ENCODE measurements around the gene C1QTNF5. TPM values are rescaled to one million over a fixed set of nuclear protein-coding genes. Genes with fewer than 3 reads are reported as not detected.

C1QTNF5 gene
- total and polyA plus RNA-seq, 7 experiments from 2014 or later, result not detected

- ChIA-PET POLR2A (interaction anchor here (0.7 to 2.0 kb wide), 6 partner anchors 10 to 268 kb away, joined by 3 to 5 read pairs (median 3); partner anchors contain the start of gene RNF26), CTCF (interaction anchor here (0.7 to 4.3 kb wide), 23 partner anchors 9 to 258 kb away, joined by 3 to 42 read pairs (median 6); partner anchors contain the start of genes CBL, HMBS and VPS11)
- no peaks in the 10 kb centered on the region for H3K9me3 ChIP-seq (ENCODE audit: control insufficient read depth in 2 of 3, low read length in 3 of 3)
- Mint-ChIP-seq H3K27ac (peak overlapping the region in 1 of 9 donors; percentile 52), H3K27me3 (peaks cover 0 to 16% (median 5%) of the 10 kb centered on the region in 5 donors), H3K36me3 (no peaks in the 10 kb centered on the region), H3K4me1 (peaks cover 11 to 27% (median 22%) of the 10 kb centered on the region in 7 donors), H3K9me3 (no peaks in the 10 kb centered on the region), H3K4me3 (no peak overlapping the region)
- no peaks in the 10 kb centered on the region for H3K27me3 ChIP-seq (ENCODE audit: control insufficient read depth in 2 of 2, insufficient read depth in 2 of 2, low read length in 2 of 2)
- no peak overlapping the region for H3K4me3 ChIP-seq (ENCODE audit: low read length)
- intact Hi-C loops (cut with micrococcal nuclease), result loop anchor here in 1 of 2 donors (5.0 kb wide), 1 partner anchor 307 kb away; the partner anchor contains the start of genes RPS25 and TRAPPC4
- no peaks in the 10 kb centered on the region for H3K4me1 ChIP-seq (ENCODE audit: control insufficient read depth in 2 of 2, insufficient read depth in 2 of 2, low read length in 2 of 2)
- DNase-seq (no peak), ATAC-seq (no peak)
- H3K36me3 ChIP-seq (ENCODE audit: control insufficient read depth in 2 of 3, insufficient read depth in 3 of 3, low read length in 3 of 3), result no peaks in the 10 kb centered on the region
- H3K27ac ChIP-seq (ENCODE audit: low read depth, low read length), result no peak overlapping the region
Observed at GRCh38 chr11:119324189-119324588, 16.5 kb downstream of the C1QTNF5 start.

GRCh38 chr11:119323532-119324033 lies 17.1 kb downstream of the C1QTNF5 start:
- intact Hi-C loops (cut with micrococcal nuclease), result loop anchor here (1.0 to 5.0 kb wide), 8 partner anchors 8 to 306 kb away; partner anchors contain the start of genes HYOU1 (in 1 of the 2), NLRX1 (in 1 of the 2), RPS25 (in 1 of the 2) and TRAPPC4 (in 1 of the 2)
- peaks cover 11 to 33% (median 26%) of the 10 kb centered on the region in 7 donors for H3K4me1 Mint-ChIP-seq
- no peaks in the 10 kb centered on the region for H3K36me3 Mint-ChIP-seq
- Histone ChIP-seq H3K36me3 (ENCODE audit: control insufficient read depth in 2 of 3, insufficient read depth in 3 of 3, low read length in 3 of 3) (no peaks in the 10 kb centered on the region), H3K4me1 (ENCODE audit: control insufficient read depth in 2 of 2, insufficient read depth in 2 of 2, low read length in 2 of 2) (no peaks in the 10 kb centered on the region), H3K27me3 (ENCODE audit: control insufficient read depth in 2 of 2, insufficient read depth in 2 of 2, low read length in 2 of 2) (no peaks in the 10 kb centered on the region), H3K27ac (ENCODE audit: low read depth, low read length) (no peak overlapping the region), H3K4me3 (ENCODE audit: low read length) (no peak overlapping the region), H3K9me3 (ENCODE audit: control insufficient read depth in 2 of 3, low read length in 3 of 3) (no peaks in the 10 kb centered on the region)
- ChIA-PET CTCF (interaction anchor here (0.6 to 4.3 kb wide), 29 partner anchors 8 to 257 kb away, joined by 3 to 42 read pairs (median 6); partner anchors contain the start of genes CBL, HMBS and VPS11), POLR2A (interaction anchor here (1.1 to 2.0 kb wide), 6 partner anchors 11 to 267 kb away, joined by 3 to 5 read pairs (median 4); partner anchors contain the start of gene RNF26)
- H3K27me3 Mint-ChIP-seq, result peaks cover 0 to 17% (median 11%) of the 10 kb centered on the region in 5 donors
- no peaks in the 10 kb centered on the region for H3K9me3 Mint-ChIP-seq
- peak overlapping the region in 2 of 9 donors; percentile 15 to 57 for H3K27ac Mint-ChIP-seq
- H3K4me3 Mint-ChIP-seq, result peak overlapping the region in 4 of 10 donors; percentile 10 to 54 (median 44)
- ATAC-seq (peak; percentile 50), DNase-seq (peak; percentile 61 to 82 (median 77))

GRCh38 chr11:119322921-119323531 lies 17.7 kb downstream of the C1QTNF5 start:
- H3K4me1 ChIP-seq (ENCODE audit: control insufficient read depth in 2 of 2, insufficient read depth in 2 of 2, low read length in 2 of 2), result no peaks in the 10 kb centered on the region
- Mint-ChIP-seq H3K27me3 (peaks cover 0 to 21% (median 12%) of the 10 kb centered on the region in 5 donors), H3K4me3 (peak overlapping the region in 3 of 10 donors; percentile 5 to 54 (median 10)), H3K27ac (peak overlapping the region in 1 of 9 donors; percentile 15), H3K4me1 (peaks cover 11 to 34% (median 26%) of the 10 kb centered on the region in 7 donors), H3K9me3 (no peaks in the 10 kb centered on the region), H3K36me3 (no peaks in the 10 kb centered on the region)
- ChIA-PET CTCF (interaction anchor here (0.6 to 4.3 kb wide), 26 partner anchors 8 to 255 kb away, joined by 3 to 42 read pairs (median 6); partner anchors contain the start of genes CBL and VPS11), POLR2A (interaction anchor here (1.2 to 2.0 kb wide), 3 partner anchors 16 to 267 kb away, joined by 3 to 5 read pairs (median 4); no protein-coding TSS in a partner anchor)
- H3K9me3 ChIP-seq (ENCODE audit: control insufficient read depth in 2 of 3, low read length in 3 of 3), result no peaks in the 10 kb centered on the region
- no peaks in the 10 kb centered on the region for H3K27me3 ChIP-seq (ENCODE audit: control insufficient read depth in 2 of 2, insufficient read depth in 2 of 2, low read length in 2 of 2)
- intact Hi-C loops (cut with micrococcal nuclease), result loop anchor here (1.0 to 5.0 kb wide), 8 partner anchors 8 to 306 kb away; partner anchors contain the start of genes HYOU1 (in 1 of the 2), NLRX1 (in 1 of the 2), RPS25 (in 1 of the 2) and TRAPPC4 (in 1 of the 2)
- no peaks in the 10 kb centered on the region for H3K36me3 ChIP-seq (ENCODE audit: control insufficient read depth in 2 of 3, insufficient read depth in 3 of 3, low read length in 3 of 3)
- DNase-seq (no peak), ATAC-seq (no peak)
- no peak overlapping the region for H3K4me3 ChIP-seq (ENCODE audit: low read length)
- H3K27ac ChIP-seq (ENCODE audit: low read depth, low read length), result no peak overlapping the region

- Histone ChIP-seq H3K36me3 (ENCODE audit: control insufficient read depth in 2 of 3, insufficient read depth in 3 of 3, low read length in 3 of 3) (no peaks in the 10 kb centered on the region), H3K4me3 (ENCODE audit: low read length) (no peak overlapping the region), H3K27ac (ENCODE audit: low read depth, low read length) (no peak overlapping the region), H3K27me3 (ENCODE audit: control insufficient read depth in 2 of 2, insufficient read depth in 2 of 2, low read length in 2 of 2) (no peaks in the 10 kb centered on the region), H3K4me1 (ENCODE audit: control insufficient read depth in 2 of 2, insufficient read depth in 2 of 2, low read length in 2 of 2) (no peaks in the 10 kb centered on the region), H3K9me3 (ENCODE audit: control insufficient read depth in 2 of 3, low read length in 3 of 3) (no peaks in the 10 kb centered on the region)
- POLR2A ChIA-PET, result interaction anchor here (0.5 to 2.2 kb wide), 5 partner anchors 17 to 231 kb away, joined by 3 to 19 read pairs (median 4); no protein-coding TSS in a partner anchor
- Mint-ChIP-seq H3K9me3 (no peaks in the 10 kb centered on the region), H3K36me3 (no peaks in the 10 kb centered on the region), H3K27me3 (peaks cover 5 to 27% (median 12%) of the 10 kb centered on the region in 5 donors), H3K4me3 (peak overlapping the region in 8 of 10 donors; percentile 1 to 89 (median 14)), H3K4me1 (peaks cover 11 to 34% (median 26%) of the 10 kb centered on the region in 7 donors), H3K27ac (peak overlapping the region in 1 of 9 donors; percentile 14)
- no peak for DNase-seq
- CTCF ChIA-PET, result interaction anchor here (0.6 to 4.3 kb wide), 14 partner anchors 8 to 255 kb away, joined by 3 to 42 read pairs (median 7); partner anchors contain the start of genes CBL and VPS11
- no peak for ATAC-seq
- intact Hi-C loops (cut with micrococcal nuclease), result loop anchor here in 1 of 2 donors (2.0 to 5.0 kb wide), 3 partner anchors 126 to 305 kb away; partner anchors contain the start of genes HYOU1, RPS25 and TRAPPC4
Observed at GRCh38 chr11:119322360-119322739, 18.3 kb downstream of the C1QTNF5 start.

GRCh38 chr11:119320776-119321524 lies 19.7 kb downstream of the C1QTNF5 start:
- ChIA-PET POLR2A (interaction anchor here (0.5 to 2.2 kb wide), 10 partner anchors 12 to 218 kb away, joined by 3 to 19 read pairs (median 4); partner anchors contain the start of gene RNF26), CTCF (interaction anchor here (0.6 to 4.3 kb wide), 12 partner anchors 12 to 476 kb away, joined by 3 to 42 read pairs (median 6); partner anchors contain the start of genes CBL and VPS11)
- peaks cover 2 to 7% of the 10 kb centered on the region in 2 donors for H3K4me1 ChIP-seq (ENCODE audit: control insufficient read depth in 2 of 2, insufficient read depth in 2 of 2, low read length in 2 of 2)
- H3K36me3 Mint-ChIP-seq, result no peaks in the 10 kb centered on the region
- intact Hi-C loops (cut with micrococcal nuclease), result loop anchor here (1.0 to 5.0 kb wide), 10 partner anchors 13 to 304 kb away; partner anchors contain the start of genes CBL (in 2 of the 2), RNF26 (in 2 of the 2), HINFP (in 1 of the 2) and NLRX1 (in 1 of the 2)
- H3K27ac Mint-ChIP-seq, result peak overlapping the region in 8 of 9 donors; percentile 32 to 88 (median 83)
- H3K9me3 Mint-ChIP-seq, result no peaks in the 10 kb centered on the region
- H3K4me1 Mint-ChIP-seq, result peaks cover 11 to 36% (median 27%) of the 10 kb centered on the region in 7 donors
- H3K9me3 ChIP-seq (ENCODE audit: control insufficient read depth in 2 of 3, low read length in 3 of 3), result no peaks in the 10 kb centered on the region
- peak; percentile 35 to 69 (median 55) for DNase-seq
- H3K36me3 ChIP-seq (ENCODE audit: control insufficient read depth in 2 of 3, insufficient read depth in 3 of 3, low read length in 3 of 3), result no peaks in the 10 kb centered on the region
- H3K4me3 Mint-ChIP-seq, result peak overlapping the region; percentile 76 to 89 (median 84)
- peak overlapping the region; percentile 70 for H3K27ac ChIP-seq (ENCODE audit: low read depth, low read length)
- H3K27me3 ChIP-seq (ENCODE audit: control insufficient read depth in 2 of 2, insufficient read depth in 2 of 2, low read length in 2 of 2), result peaks cover 0 to 2% of the 10 kb centered on the region in 2 donors
- peaks cover 5 to 35% (median 12%) of the 10 kb centered on the region in 5 donors for H3K27me3 Mint-ChIP-seq
- peak overlapping the region; percentile 82 for H3K4me3 ChIP-seq (ENCODE audit: low read length)
- ATAC-seq, result peak; percentile 74
